Smooth muscle cell (in vitro differentiated cells): ENCODE results near the gene AGMO. TPM values are rescaled to one million over a fixed set of nuclear protein-coding genes. Genes with fewer than 3 reads are reported as not detected.
"Not testable (repeated sequence)": the region's sequence is repeated elsewhere in the genome, so short reads cannot be mapped to it uniquely, and the experiment has no call there.

Experiments
- DNase-seq: peaks from one replicate; lab custom pipeline; 2025; ENCODE audit not compliant: unreplicated experiment; lab: John Stamatoyannopoulos, UW
- H2AFZ ChIP-seq: fragments of 200-600 bp; sonication (generic); 2 replicates; pipeline ENCODE4 v1.6.0; 2016; ENCODE audit warnings: antibody characterized with exemption, low read depth, mild to moderate bottlenecking
- H3F3A ChIP-seq: fragments of 200-600 bp; sonication (generic); 2 replicates; pipeline ENCODE4 v1.6.0; 2017; ENCODE audit warnings: antibody characterized with exemption, low read depth
- H3K27ac ChIP-seq: fragments of 200-600 bp; sonication (generic); 2 replicates; pipeline ENCODE4 v1.5.1; 2016; ENCODE audit warnings: low read depth, mild to moderate bottlenecking
- H3K27me3 ChIP-seq: fragments of 200-600 bp; sonication (generic); 2 replicates; pipeline ENCODE4 v1.6.1; 2016; ENCODE audit warnings: low read depth, mild to moderate bottlenecking
- H3K36me3 ChIP-seq: fragments of 200-600 bp; sonication (generic); 2 replicates; pipeline ENCODE4 v1.5.1; 2016; ENCODE audit warnings: low read depth
- H3K4me1 ChIP-seq: fragments of 200-600 bp; sonication (generic); 2 replicates; pipeline ENCODE4 v1.5.1; 2016; ENCODE audit warnings: low read depth
- H3K4me2 ChIP-seq: fragments of 200-600 bp; sonication (generic); 2 replicates; pipeline ENCODE4 v1.6.0; 2016; ENCODE audit warnings: mild to moderate bottlenecking
- H3K4me3 ChIP-seq: fragments of 200-600 bp; sonication (generic); 2 replicates; pipeline ENCODE4 v1.5.1; 2016; ENCODE audit warnings: mild to moderate bottlenecking
- H3K79me2 ChIP-seq: fragments of 200-600 bp; sonication (generic); 2 replicates; pipeline ENCODE4 v1.6.0; 2016; ENCODE audit warnings: low read depth, mild to moderate bottlenecking
- H3K9ac ChIP-seq: fragments of 200-600 bp; sonication (generic); 2 replicates; pipeline ENCODE4 v1.6.0; 2016; ENCODE audit warnings: low read depth
- H3K9me3 ChIP-seq: fragments of 200-600 bp; sonication (generic); replicated peaks from 2 replicates; pipeline ENCODE4 v1.5.1; 2016; ENCODE audit warnings: low read depth
- H4K20me1 ChIP-seq: fragments of 200-600 bp; sonication (generic); 2 replicates; pipeline ENCODE4 v1.6.0; 2016; ENCODE audit warnings: low read depth
- WGBS: methylation state at CpG from one replicate; pipeline ENCODE4 v1.1.7; 2016; ENCODE audit warnings: low lambda C conversion rate; 5-methylcytosine and 5-hydroxymethylcytosine counted together
- polyA plus RNA-seq: library from polyadenylated mRNA; unstranded; fragments of >200 nt; fragmentation: Nextera tagmentation; extraction: Ambion mirVana; gene quantifications from 2 replicates; pipeline ENCODE4 v1.2.1, GENCODE V29; 2016
- total RNA-seq: library from RNA; depleted of rRNA; stranded (reverse); fragments of >200 nt; gene quantifications from 2 replicates; pipeline ENCODE4 v1.2.3, GENCODE V29; 2014
- TF ChIP-seq, protein P1 (sequence below): fragments of 200-600 bp; sonication (generic); IDR thresholded peaks from 2 replicates; pipeline ENCODE4 v1.5.1; 2017; ENCODE audit warnings: borderline replicate concordance, mild to moderate bottlenecking, antibody characterized with exemption; ENCODE audit not compliant: insufficient read depth, poor library complexity, severe bottlenecking

Gene AGMO
- total and polyA plus RNA-seq, 2 experiments from 2014 or later, result 0.27 to 0.50 TPM

DNA sequence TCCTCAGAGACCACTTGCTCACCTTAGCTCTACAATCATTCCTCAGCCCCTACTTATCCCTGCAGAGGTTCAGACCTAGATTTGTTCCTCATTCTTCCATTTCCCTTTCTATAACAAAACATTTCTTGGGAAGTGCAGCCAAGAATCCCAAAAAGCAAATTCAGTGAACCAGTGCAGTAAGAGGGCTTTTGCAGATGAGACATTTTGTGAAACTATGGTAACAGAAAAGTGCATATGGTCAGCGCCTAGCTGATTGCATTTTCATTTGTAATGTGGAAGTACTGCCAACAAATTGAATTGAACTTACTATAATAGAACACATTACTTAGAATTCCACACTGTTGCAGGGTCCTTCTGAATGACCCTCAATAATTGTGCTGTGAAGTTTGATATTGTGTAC, 18.6 kb downstream of the AGMO start:
- Histone ChIP-seq H3K4me1 (no peaks in the 10 kb centered on the region), H3K27ac (no peak overlapping the region), H3F3A (no peaks in the 10 kb centered on the region), H3K79me2 (no peaks in the 10 kb centered on the region), H3K4me3 (no peak overlapping the region), H3K27me3 (no peaks in the 10 kb centered on the region), H3K9me3 (no peaks in the 10 kb centered on the region), H3K4me2 (no peak overlapping the region), H3K36me3 (no peaks in the 10 kb centered on the region), H2AFZ (no peak overlapping the region), H3K9ac (no peak overlapping the region), H4K20me1 (no peaks in the 10 kb centered on the region)
- 100% methylated on average over 1 of the region's 1 CpG for WGBS
- TF ChIP-seq, protein P1, sequence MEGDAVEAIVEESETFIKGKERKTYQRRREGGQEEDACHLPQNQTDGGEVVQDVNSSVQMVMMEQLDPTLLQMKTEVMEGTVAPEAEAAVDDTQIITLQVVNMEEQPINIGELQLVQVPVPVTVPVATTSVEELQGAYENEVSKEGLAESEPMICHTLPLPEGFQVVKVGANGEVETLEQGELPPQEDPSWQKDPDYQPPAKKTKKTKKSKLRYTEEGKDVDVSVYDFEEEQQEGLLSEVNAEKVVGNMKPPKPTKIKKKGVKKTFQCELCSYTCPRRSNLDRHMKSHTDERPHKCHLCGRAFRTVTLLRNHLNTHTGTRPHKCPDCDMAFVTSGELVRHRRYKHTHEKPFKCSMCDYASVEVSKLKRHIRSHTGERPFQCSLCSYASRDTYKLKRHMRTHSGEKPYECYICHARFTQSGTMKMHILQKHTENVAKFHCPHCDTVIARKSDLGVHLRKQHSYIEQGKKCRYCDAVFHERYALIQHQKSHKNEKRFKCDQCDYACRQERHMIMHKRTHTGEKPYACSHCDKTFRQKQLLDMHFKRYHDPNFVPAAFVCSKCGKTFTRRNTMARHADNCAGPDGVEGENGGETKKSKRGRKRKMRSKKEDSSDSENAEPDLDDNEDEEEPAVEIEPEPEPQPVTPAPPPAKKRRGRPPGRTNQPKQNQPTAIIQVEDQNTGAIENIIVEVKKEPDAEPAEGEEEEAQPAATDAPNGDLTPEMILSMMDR, result no peak
- no peak for DNase-seq

DNA sequence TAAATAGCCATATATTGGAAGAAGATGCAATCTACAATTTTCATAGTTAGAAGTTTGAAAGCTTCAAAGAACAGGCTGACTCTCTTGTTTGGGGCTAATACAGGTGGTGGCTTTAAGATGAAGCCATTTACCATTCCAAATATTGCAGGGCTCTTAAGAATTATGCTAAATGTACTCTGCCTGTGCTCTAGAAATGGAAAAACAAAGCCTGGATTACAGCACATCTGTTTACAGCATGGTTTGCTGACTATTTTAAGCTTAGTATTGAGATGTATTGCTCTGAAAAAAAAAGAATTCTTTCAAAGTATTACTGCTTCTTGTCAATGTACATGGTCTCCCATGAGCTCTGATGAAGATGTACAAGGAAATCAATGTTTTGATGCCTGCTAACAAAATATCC, 34.2 kb downstream of the AGMO start:
- no peaks in the 10 kb centered on the region for H3K79me2 ChIP-seq
- H3K27me3 ChIP-seq, result no peaks in the 10 kb centered on the region
- no peaks in the 10 kb centered on the region for H3F3A ChIP-seq
- H3K4me1 ChIP-seq, result no peaks in the 10 kb centered on the region
- H3K9ac ChIP-seq, result no peak overlapping the region
- no peak overlapping the region for H3K27ac ChIP-seq
- peaks cover under 1% of the 10 kb centered on the region for H3K9me3 ChIP-seq
- H3K36me3 ChIP-seq, result no peaks in the 10 kb centered on the region
- H4K20me1 ChIP-seq, result no peaks in the 10 kb centered on the region
- no peak overlapping the region for H3K4me2 ChIP-seq
- no peak overlapping the region for H3K4me3 ChIP-seq
- DNase-seq, result no peak
- TF ChIP-seq, protein P1, result no peak
- no peak overlapping the region for H2AFZ ChIP-seq

DNA sequence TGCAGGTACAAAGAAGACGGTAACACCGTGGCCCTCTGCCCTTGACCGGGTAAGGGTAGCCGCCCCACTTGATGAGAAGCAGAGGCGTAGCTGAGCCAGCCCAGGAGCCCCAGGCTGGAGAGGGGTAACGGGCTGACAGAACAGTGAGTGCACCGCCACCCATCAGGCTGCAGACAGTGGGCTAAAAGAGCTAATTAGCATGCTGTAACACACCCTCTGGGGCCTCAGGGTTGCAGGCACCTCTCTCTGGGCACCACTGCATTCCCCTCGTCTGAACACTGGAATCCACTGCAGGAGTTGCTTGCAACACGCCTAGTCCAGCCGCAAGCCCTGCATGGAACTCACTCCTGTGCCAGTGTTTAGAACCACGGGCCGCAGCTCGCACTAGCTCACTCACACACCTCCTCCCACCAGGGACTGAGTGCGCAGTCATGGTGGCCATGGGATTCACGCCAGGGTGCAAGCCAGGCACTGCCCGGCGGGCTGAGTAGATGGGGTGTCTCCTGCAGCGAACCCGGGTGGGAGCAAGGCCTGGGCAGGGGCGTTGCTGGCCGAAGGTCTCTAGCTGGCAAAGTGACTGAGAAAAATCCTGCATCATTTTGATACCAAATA, 36.1 kb downstream of the AGMO start:
- 96% methylated on average over 21 of the region's 21 CpGs for WGBS
- TF ChIP-seq, protein P1, result no peak

DNA sequence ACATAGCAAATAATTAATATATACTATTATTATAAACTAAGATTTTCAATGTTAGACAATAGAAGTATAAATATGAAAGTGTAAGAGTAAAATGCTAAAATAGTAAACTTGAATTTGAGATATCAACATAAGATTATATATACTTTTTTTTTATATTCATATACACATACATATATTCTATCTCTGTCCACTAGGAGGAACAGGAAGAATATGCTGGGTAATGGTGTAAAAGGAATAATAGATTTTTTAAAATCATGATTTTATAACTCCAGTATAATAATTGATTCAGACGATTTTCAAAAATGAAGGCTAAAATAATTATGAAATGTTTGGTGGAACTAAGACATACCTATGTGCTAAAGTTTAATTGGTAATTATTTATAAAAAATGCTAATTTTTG, 37.7 kb downstream of the AGMO start:
- H2AFZ ChIP-seq, result no peak overlapping the region

More for the DNA sequence above, 36.1 kb downstream of the AGMO start:
- H3K4me1 ChIP-seq, result no peaks in the 10 kb centered on the region
- H3K27me3 ChIP-seq, result no peaks in the 10 kb centered on the region
- no peaks in the 10 kb centered on the region for H3K79me2 ChIP-seq
- no peak overlapping the region for H3K9ac ChIP-seq
- no peak overlapping the region for H3K27ac ChIP-seq
- no peaks in the 10 kb centered on the region for H4K20me1 ChIP-seq
- H3K9me3 ChIP-seq, result peaks cover 4% of the 10 kb centered on the region
- H3K4me2 ChIP-seq, result no peak overlapping the region
- no peak overlapping the region for H2AFZ ChIP-seq
- no peak for DNase-seq
- no peaks in the 10 kb centered on the region for H3K36me3 ChIP-seq
- H3F3A ChIP-seq, result no peaks in the 10 kb centered on the region
- no peak overlapping the region for H3K4me3 ChIP-seq

DNA sequence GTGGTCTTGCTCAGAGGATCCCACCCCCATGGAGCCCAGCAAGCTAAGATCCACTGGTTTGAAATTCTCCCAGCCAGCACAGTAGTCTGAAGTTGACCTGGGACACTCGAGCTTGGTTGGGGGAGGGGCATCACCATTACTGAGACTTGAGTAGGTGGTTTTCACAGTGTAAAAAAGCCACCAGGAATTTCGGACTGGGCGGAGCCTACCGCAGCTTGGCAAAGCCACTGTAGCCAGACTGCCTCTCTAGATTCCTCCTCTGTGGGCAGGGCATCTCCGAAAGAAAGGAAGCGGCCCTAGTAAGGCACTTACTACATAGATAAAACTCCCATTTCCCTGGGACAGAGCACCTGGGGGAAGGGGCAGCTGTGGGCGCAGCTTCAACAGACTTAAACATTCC, 44.0 kb downstream of the AGMO start:
- H3K4me2 ChIP-seq, DNase-seq, H3K36me3 ChIP-seq, H2AFZ ChIP-seq, H3K27me3 ChIP-seq, H3K9ac ChIP-seq, H3K27ac ChIP-seq, H3K9me3 ChIP-seq, H3K79me2 ChIP-seq, H3K4me3 ChIP-seq, H3F3A ChIP-seq, H4K20me1 ChIP-seq: not testable (repeated sequence)
- WGBS, result 82% methylated on average over 7 of the region's 7 CpGs
- peaks cover 10% of the 10 kb centered on the region for H3K4me1 ChIP-seq

More for the DNA sequence above, 37.7 kb downstream of the AGMO start:
- no peaks in the 10 kb centered on the region for H3K27me3 ChIP-seq
- H3K79me2 ChIP-seq, result no peaks in the 10 kb centered on the region
- H3K27ac ChIP-seq, result no peak overlapping the region
- H3K36me3 ChIP-seq, result no peaks in the 10 kb centered on the region
- no peak for DNase-seq
- no peak overlapping the region for H3K4me3 ChIP-seq
- no peaks in the 10 kb centered on the region for H4K20me1 ChIP-seq
- H3K4me1 ChIP-seq, result no peaks in the 10 kb centered on the region
- peaks cover 4% of the 10 kb centered on the region for H3K9me3 ChIP-seq
- 93% methylated on average over 1 of the region's 1 CpG for WGBS
- no peak overlapping the region for H3K4me2 ChIP-seq
- no peak overlapping the region for H3K9ac ChIP-seq
- no peaks in the 10 kb centered on the region for H3F3A ChIP-seq
- TF ChIP-seq, protein P1, result no peak
